ENCODE data around the gene IL22. TPM values are rescaled to one million over a fixed set of nuclear protein-coding genes. Genes with fewer than 3 reads are reported as not detected.

Gene IL22, protein sequence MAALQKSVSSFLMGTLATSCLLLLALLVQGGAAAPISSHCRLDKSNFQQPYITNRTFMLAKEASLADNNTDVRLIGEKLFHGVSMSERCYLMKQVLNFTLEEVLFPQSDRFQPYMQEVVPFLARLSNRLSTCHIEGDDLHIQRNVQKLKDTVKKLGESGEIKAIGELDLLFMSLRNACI
- not detected in 2 replicates for total RNA-seq (2011; cell fraction: chromatin; rRNA removed; ENCODE audit: low replicate concordance)
- total RNA-seq (2011; cell fraction: nucleolus; rRNA removed) = not detected in 2 replicates
- not detected in 2 replicates for total RNA-seq (2011; cell fraction: nucleoplasm; rRNA removed)
- total RNA-seq (2014; rRNA removed) = not detected in 2 replicates
- total RNA-seq (2014; rRNA removed; fragmentation: Illumina TruSeq; extraction: Trizol) = not detected in 2 replicates
- not detected in 2 replicates for total RNA-seq (2015; rRNA removed; fragmentation: Illumina TruSeq; extraction: Trizol)
- total RNA-seq (2021) = not detected in 2 replicates
- polyA plus RNA-seq (2011; rRNA removed) = not detected in 2 replicates
- polyA plus RNA-seq (2011; cell fraction: cytosol; rRNA removed) = not detected in 2 replicates
- not detected in 2 replicates for polyA plus RNA-seq (2011; cell fraction: nucleus; rRNA removed)
- not detected in 2 replicates for polyA plus RNA-seq (2012)
- polyA plus RNA-seq (2014; fragmentation: Illumina TruSeq; extraction: Trizol) = not detected in 2 replicates
- not detected for polyA plus RNA-seq (2014; fragmentation: Nextera tagmentation; extraction: Ambion mirVana)
- polyA plus RNA-seq (2014; rRNA removed) = not detected in 2 replicates
- not detected in 2 replicates for polyA minus RNA-seq (2011; rRNA and poly(A)+ RNA removed)
- not detected in 2 replicates for polyA minus RNA-seq (2011; cell fraction: cytosol; rRNA and poly(A)+ RNA removed)
- not detected in 2 replicates for polyA minus RNA-seq (2011; cell fraction: nucleus; rRNA and poly(A)+ RNA removed)
- not detected for Bru-seq, nascent RNA
- BruChase-seq, experiment 1, labeled RNA remaining after a 2-hour chase = not detected
- percentile 18 among the genes with signal in this experiment for BruChase-seq, experiment 2, labeled RNA remaining after a 6-hour chase
- long read RNA-seq, experiment 1 = 0 reads
- long read RNA-seq, experiment 2 = 0 reads
- long read RNA-seq, experiment 3 = 0 reads

GRCh38 chr12:68253504-68253903 is at the start of gene IL22:
TSS of gene IL22 (minus strand) at chr12:68253604. CDS start at chr12:68253448, 156 bp downstream.
- BruUV-seq (replicated peaks) = no TSS peak
- no peaks in the 10 kb centered on the region for H3K4me1 ChIP-seq (replicated peaks in 1 of 2; ENCODE audit: control insufficient read depth in 2 of 2, insufficient read depth in 2 of 2, low read length in 2 of 2)
- no peaks in the 10 kb centered on the region for H3K9me1 ChIP-seq (ENCODE audit: control insufficient read depth, insufficient read depth, low read length)
- TF ChIP-seq MAFG (tag; conservative IDR thresholded peaks at IDR 0.05) (0 out of 2 replicates have a peak, but pooled peaks have one; percentile 26), C11orf30 (IDR thresholded peaks at IDR 0.05; ENCODE audit: low read depth) (peak; percentile 30; the same call in 1 of the 2 replicates), FUS (optimal IDR thresholded peaks at IDR 0.05; ENCODE audit: low read depth, low read length) (no peak), ZNF316 (IDR thresholded peaks at IDR 0.05) (peak; percentile 46; the same call in 1 of the 2 replicates), NELFE (IDR thresholded peaks at IDR 0.05; ENCODE audit: insufficient read depth, insufficient read length) (no peak), CBX8 (IDR thresholded peaks at IDR 0.05; ENCODE audit: borderline replicate concordance, extremely low read depth, low read depth, low read length, poor library complexity, severe bottlenecking) (peak; percentile 63)
- TF ChIP-seq, protein P1, sequence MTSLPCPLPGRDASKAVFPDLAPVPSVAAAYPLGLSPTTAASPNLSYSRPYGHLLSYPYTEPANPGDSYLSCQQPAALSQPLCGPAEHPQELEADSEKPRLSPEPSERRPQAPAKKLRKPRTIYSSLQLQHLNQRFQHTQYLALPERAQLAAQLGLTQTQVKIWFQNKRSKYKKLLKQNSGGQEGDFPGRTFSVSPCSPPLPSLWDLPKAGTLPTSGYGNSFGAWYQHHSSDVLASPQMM (CRISPR knock-in tag; IDR thresholded peaks at IDR 0.05) = no peak
- DNase-seq (ENCODE audit: extremely low read depth in 1 of 4, low spot score in 3 of 4) = no peak
- no peaks in the 10 kb centered on the region for H3K36me3 ChIP-seq (ENCODE audit: control insufficient read depth, insufficient read depth, low read length)
- H3K9ac ChIP-seq (ENCODE audit: insufficient read depth in 1 of 2, low read depth in 2 of 2, low read length in 2 of 2) = no peak within 1 kb of the TSS
- no peak within 1 kb of the TSS for H3K4me3 ChIP-seq
- in situ Hi-C loops (cut with MboI) = no loop called here
- H3K27ac ChIP-seq (ENCODE audit: extremely low read depth, low read depth, low read length) = no peak within 1 kb of the TSS
- no peak within 1 kb of the TSS for H2AFZ ChIP-seq (ENCODE audit: low read depth, low read length)
- H3K79me2 ChIP-seq (ENCODE audit: control insufficient read depth, insufficient read depth, low read length) = no peaks in the 10 kb centered on the region
- no peak for ATAC-seq
- peaks cover 20 to 27% of the 10 kb centered on the region in 2 experiments; a peak in 4 of 5 replicates for H3K27me3 ChIP-seq (ENCODE audit: control insufficient read depth in 2 of 2, insufficient read depth in 2 of 2, low read length in 2 of 2)
- no peak within 1 kb of the TSS for H3K4me2 ChIP-seq (ENCODE audit: insufficient read depth, low read length)
- FAIRE-seq = no peak
- ChIA-PET CTCF (ENCODE audit: low intra/inter-chr PET ratio) (no interaction called here), POLR2A (interaction anchor here (0.6 kb wide), 2 partner anchors 237 to 1011 kb away, joined by 3 read pairs; no protein-coding TSS in a partner anchor)
- H4K20me1 ChIP-seq (replicated peaks; ENCODE audit: control insufficient read depth, insufficient read depth, low read length) = no peaks in the 10 kb centered on the region
- no peaks in the 10 kb centered on the region for H3K9me3 ChIP-seq (replicated peaks; ENCODE audit: control insufficient read depth, insufficient read depth, low read depth, low read length)
- intact Hi-C loops (cut with micrococcal nuclease) = no loop called here
- 2% methylated on average over 7 of the region's 7 CpGs for WGBS (ENCODE audit: insufficient coverage, low coverage, missing lambda C conversion rate)
